Fibroblast of peridontal ligament (primary cell): ENCODE results near the gene TBC1D9B.
A peak's percentile ranks its signal among the peaks of the same experiment; 100 is the strongest.

ENCODE experiments used
- DNase-seq: peaks from one replicate; pipeline ENCODE4 v3.0.0-alpha.2; 2010; ENCODE audit errors: extremely low read depth

The TBC1D9B gene

DNA sequence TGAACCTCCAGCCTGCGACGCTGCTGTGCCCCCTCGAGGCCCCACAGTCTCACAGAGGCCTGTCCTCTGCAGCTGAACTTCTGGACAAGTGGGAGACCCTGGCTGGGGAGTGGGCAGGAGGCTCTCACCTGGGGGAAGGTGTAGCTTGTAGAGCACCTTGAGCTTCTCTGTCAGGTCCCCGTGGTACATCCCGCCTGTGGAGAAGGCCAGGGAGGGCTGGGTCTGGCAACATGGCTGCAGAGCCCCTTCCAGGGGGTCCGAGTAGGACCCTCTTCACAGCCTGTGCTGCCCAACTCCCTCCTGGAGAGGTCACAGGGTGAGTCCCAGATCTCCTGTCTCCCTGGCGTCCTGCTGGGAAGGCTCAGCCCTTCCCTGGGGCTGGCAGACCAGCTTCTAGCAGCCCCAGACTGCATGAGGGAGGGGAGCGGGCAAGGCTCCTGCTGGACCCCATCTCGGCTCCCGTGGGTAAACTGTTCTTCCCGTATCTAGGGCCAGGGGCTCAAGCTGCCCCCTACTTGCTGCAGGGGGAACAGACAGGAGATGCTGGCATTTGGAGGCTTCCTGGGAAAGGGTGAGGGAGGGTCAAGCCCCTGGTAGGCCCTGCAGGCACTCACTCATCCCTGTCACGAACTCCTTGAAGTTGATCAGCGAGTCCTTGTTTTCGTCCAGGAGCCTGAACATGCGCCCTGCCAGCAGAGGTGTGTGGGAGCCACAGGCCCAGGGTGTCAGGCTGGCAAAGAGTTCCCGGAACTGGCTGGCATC, 37.9 kb downstream of the TBC1D9B start:
- no peak for DNase-seq

- DNase-seq = no peak
Measured at GRCh38 chr5:179869101-179869500, 38.6 kb downstream of the TBC1D9B start.

- DNase-seq = no peak
Measured at GRCh38 chr5:179868541-179868940, 39.2 kb downstream of the TBC1D9B start.

DNA sequence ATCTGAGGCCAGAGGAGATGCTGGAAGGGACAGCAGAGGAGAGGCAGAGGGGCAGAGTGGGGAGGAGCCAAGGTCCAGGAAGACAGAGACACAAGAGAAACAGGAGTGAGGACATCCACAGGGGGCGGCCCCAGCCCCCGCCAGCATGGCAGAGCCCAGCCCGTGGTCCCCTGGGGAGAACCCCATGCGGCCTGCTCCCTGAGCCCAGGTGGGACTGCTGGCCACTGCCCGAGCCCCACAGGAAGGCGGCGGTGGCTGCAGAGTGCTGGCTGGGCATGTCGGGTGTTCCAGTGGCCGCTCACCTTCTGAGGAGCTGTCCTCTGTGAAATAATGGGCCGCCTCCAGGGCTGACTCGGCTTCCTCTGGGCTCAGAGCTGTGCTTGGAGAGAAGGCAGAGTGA, 40.2 kb downstream of the TBC1D9B start:
- DNase-seq = no peak

DNA sequence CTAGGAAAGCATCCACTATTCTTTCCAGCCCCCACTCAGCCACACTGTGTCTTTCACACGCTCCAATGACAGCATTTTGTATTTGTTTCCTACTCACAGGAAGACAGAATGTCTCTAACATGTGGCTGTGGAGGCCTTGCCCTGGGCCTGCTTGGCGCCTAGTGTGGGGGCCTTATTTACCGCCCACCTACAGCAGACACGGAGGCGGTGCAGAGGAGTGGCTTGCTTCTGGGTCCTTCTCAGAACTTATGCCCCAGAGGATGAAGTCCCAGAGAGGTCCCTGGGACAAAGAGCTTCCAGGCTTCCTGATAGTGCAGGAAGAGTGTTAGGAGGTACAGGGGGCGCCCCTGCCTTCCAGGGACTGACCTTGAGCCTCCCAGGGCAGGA, 40.6 kb downstream of the TBC1D9B start:
- DNase-seq = no peak

- no peak for DNase-seq
Measured at GRCh38 chr5:179866241-179867078, 41.2 kb downstream of the TBC1D9B start.

DNA sequence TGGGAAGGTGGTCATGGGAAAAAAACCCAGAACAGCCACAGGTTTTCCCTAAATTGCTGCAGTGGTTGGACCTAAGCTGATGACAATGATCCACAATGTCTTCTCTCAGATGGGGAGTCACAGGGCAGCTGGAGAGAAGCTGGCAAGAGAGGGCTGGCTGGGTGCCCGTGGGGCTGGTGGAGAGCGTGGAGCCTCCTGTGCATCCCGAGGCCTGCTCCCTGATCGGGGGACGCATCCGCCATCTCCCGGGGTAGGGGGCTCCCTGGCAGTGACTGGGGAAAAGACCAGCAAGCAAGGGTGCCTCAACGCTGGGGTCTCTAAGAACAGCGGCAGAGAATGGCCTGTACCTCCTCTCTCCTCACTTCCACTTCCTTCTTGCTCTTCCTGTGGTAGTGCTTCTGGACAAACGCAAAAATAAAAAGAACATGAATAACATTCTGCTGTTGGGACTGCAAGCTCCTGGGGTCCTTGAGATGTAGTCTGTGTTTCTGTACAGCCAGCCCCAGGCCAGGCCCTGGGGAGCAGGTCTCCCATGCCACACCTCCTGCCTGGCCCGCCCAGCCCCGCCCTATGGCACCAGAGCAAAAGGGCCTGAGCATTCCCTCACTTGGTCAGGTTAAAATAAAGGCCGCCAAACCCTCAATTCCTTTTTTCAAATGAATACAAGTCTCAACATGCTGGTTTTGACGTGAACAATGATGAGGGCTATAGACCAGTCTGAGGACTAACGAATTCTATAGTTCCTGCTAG, 42.0 kb downstream of the TBC1D9B start:
- DNase-seq = no peak

GRCh38 chr5:179864686-179865085, 43.0 kb downstream of the TBC1D9B start:
- DNase-seq = no peak

DNA sequence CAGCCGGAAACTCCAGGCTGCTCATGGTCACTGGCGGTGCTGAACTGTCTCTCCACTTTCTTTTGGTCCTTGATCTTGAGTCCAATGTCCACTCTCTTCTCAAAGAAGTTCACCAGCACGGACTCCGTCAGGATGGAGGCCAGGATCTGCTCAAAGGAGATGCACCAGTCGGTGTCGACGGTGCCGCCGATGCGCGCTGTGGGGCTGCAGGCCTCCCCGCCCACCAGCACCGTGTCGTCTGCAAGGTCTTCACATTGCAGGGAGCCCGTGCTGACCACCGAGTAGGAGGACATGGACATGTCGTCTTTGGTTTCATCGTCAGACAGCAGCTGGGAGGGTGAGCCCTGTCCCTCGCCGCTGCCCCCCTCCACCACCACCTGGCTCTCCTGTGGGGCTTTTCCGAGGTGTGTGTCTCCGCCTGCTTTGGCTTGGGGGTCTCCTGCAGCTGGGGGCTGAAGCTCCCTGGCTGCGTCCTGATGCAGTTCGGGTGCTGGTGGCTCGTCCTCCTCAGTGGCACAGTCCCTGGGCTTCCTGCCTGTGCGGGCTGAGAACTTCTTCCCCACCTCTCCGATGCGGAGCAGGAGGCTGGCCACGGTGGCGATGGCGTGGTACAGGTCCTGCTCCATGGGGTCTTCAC, 44.1 kb downstream of the TBC1D9B start:
- DNase-seq = no peak

GRCh38 chr5:179862891-179863290, 44.8 kb downstream of the TBC1D9B start:
- DNase-seq = no peak

DNA sequence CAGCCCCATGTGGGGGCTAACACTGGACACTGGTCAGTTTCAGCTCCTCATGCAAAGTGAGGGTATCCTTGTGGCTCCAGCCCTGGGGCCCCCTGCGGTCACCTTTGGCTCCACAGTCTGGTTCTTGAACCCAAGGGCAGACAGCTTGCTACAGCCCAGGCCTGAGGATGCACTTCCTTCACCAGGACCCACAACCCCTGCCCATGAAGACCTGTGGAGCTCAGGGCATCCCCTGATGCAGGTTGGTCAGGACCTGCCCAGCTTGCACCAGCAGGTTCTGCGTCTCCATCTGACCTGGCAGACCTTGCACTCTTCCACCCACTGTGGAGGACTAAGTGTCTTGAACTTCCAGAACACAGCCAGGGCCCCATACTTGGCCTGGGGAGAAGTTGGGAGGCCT, 45.4 kb downstream of the TBC1D9B start:
- DNase-seq = no peak

DNA sequence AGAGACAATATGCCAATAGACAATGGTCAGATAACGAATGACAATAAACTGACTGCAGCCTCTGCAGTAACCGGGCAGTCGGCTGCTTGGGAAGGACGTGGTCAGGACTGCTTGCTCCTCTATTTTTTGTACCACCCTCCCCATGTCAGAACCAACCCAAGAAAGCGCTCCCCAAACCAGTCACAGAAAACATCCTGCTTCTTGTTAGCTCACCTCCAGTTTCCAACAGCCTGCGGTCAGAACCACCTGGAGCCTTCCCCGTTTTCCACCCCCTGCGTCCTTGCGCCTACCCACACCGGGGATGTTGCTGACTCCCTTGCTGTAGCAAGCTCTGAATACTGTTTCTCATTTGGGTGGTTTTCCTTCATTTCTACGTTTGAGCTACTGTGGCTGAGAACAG, 47.4 kb downstream of the TBC1D9B start:
- no peak for DNase-seq

- DNase-seq = peak; percentile 89
Measured at GRCh38 chr5:179858586-179859427, 48.9 kb downstream of the TBC1D9B start, which contains the start of gene MRNIP. TSS of gene MRNIP (minus strand) at chr5:179858817. CDS start at chr5:179858796, 21 bp downstream.

DNA sequence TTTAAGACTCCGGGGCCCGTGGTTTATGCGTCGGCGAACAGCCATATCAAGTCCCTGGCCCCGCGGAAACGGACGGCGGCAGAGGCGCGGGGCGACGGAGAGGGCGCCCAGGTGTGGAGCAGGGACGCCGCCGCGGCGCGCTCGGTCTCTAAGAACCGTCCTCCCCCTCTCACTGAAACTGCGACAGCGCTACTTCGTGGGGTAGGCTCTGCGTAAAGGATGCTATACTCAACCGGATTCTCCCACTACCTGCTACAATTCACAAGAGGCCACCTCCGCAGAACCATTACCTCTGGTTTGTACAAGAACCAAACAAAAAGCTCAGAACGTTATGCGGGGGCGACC, 49.5 kb downstream of the TBC1D9B start:
- DNase-seq = no peak

DNA sequence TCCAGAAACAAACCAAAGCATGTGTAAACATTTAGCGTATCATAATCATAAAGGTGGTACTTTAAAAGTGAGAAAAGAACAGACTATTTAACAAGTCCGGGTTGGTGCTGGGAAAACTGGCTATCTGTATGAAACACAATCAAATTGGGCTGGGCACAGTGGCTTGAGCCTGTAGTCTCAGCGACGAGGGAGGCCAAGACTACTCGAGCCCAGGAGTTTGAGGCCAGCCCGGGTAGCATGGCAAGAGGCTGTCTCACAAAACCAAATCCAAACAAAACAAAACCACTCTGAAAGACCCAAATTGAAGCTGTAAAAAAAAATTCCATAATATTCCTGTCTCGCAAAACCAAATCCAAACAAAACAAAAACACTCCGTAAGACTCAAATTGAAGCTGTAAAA, 53.3 kb downstream of the TBC1D9B start:
- DNase-seq = no peak

- DNase-seq = no peak
Measured at GRCh38 chr5:179852993-179853547, 54.6 kb downstream of the TBC1D9B start.

- no peak for DNase-seq
Measured at GRCh38 chr5:179841621-179842020, 66.1 kb downstream of the TBC1D9B start.

- DNase-seq = no peak
Measured at GRCh38 chr5:179840766-179841165, 66.9 kb downstream of the TBC1D9B start.

GRCh38 chr5:179840321-179840720, 67.4 kb downstream of the TBC1D9B start:
- DNase-seq = no peak

DNA sequence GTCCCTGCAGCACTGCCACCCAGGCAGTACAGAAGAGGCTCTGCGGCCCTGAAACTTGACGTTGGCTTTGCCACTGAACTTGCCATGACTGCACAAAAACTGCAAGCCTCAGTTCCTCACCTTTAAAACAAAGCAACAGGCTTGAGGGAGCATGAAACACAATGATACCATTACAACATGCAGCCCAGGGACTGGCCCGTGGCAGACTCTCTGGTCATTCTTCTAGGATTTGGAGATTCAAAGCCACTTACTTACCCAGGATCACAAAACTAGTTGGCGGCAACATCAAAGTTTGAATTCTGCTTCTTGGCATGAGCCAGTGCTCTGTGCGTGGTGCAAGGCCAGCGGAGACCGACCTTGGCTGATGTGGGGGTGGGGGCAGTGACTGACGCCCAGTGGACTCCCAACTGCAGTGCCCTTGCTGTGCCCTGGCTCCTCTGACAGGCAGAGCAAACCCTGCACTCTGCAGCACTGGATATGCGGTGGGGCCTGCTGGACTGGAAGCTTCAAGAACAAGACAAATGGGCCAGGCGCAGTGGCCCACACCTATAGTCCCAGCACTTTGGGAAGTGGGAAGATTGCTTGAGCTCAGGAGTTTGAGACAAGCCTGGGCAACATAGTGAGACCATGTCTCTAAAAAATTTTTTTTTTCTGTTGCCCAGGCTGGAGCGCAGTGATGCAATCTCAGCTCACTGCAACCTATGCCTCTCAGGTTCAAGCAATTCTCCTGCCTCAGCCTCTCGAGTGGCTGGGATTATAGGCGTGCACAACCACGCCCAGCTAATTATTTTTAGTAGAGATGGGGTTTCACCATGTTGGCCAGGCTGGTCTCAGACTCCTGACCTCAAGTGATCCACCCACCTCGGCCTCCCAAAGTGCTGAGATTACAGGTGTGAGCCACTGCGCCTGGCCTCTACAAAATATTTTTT, 68.1 kb downstream of the TBC1D9B start:
- peak; percentile 43 for DNase-seq
